HG02885 (cell line): ENCODE results near the gene GPR65.

Experiments
- ATAC-seq: cut with Tn5 transposase; IDR thresholded peaks from one replicate; pipeline ENCODE4 v1.9.1; 2021; ENCODE audit warnings: mild to moderate bottlenecking; ENCODE audit not compliant: unreplicated experiment, poor library complexity

GPR65 gene

GRCh38 chr14:88005050-88005481, at the start of gene GPR65:
TSS of gene GPR65 (plus strand) at chr14:88005135. CDS start at chr14:88010848, 5,713 bp downstream.
- ATAC-seq = peak; percentile 68

GRCh38 chr14:87955501-87955900, 49.4 kb upstream of the GPR65 start:
- no peak for ATAC-seq

GRCh38 chr14:87960013-87960787, 44.7 kb upstream of the GPR65 start:
- ATAC-seq = no peak

- ATAC-seq = no peak
Observed at GRCh38 chr14:87961246-87961645, 43.7 kb upstream of the GPR65 start.

GRCh38 chr14:87966816-87967215, 38.1 kb upstream of the GPR65 start:
- no peak for ATAC-seq

GRCh38 chr14:87967496-87967895, 37.4 kb upstream of the GPR65 start:
- no peak for ATAC-seq

- peak; percentile 83 for ATAC-seq
Observed at GRCh38 chr14:87971010-87971409, 33.9 kb upstream of the GPR65 start.

GRCh38 chr14:87975636-87976035, 29.3 kb upstream of the GPR65 start:
- no peak for ATAC-seq

- no peak for ATAC-seq
Observed at GRCh38 chr14:87979689-87980088, 25.2 kb upstream of the GPR65 start.

GRCh38 chr14:87989221-87989955, 15.5 kb upstream of the GPR65 start:
- ATAC-seq = no peak

- no peak for ATAC-seq
Observed at GRCh38 chr14:87989956-87990299, 15.0 kb upstream of the GPR65 start.

- no peak for ATAC-seq
Observed at GRCh38 chr14:87990682-87991081, 14.3 kb upstream of the GPR65 start.

- peak; percentile 8 for ATAC-seq
Observed at GRCh38 chr14:87992346-87992717, 12.6 kb upstream of the GPR65 start.

- peak; percentile 85 for ATAC-seq
Observed at GRCh38 chr14:87992718-87993628, 12.0 kb upstream of the GPR65 start, which contains the start of gene GALC. TSS of gene GALC (minus strand) at chr14:87993182. CDS start at chr14:87993164, 18 bp downstream.

GRCh38 chr14:87994974-87995373, 10.0 kb upstream of the GPR65 start:
- peak; percentile 46 for ATAC-seq

GRCh38 chr14:87995500-87996290, 9.2 kb upstream of the GPR65 start:
- no peak for ATAC-seq

GRCh38 chr14:87996291-87996592, 8.7 kb upstream of the GPR65 start:
- ATAC-seq = no peak

GRCh38 chr14:87998482-87998881, 6.5 kb upstream of the GPR65 start:
- no peak for ATAC-seq

- no peak for ATAC-seq
Observed at GRCh38 chr14:87999277-87999676, 5.7 kb upstream of the GPR65 start.
